Measurements from ENCODE around the gene FAM76A. TPM values are rescaled to one million over a fixed set of nuclear protein-coding genes. Genes with fewer than 3 reads are reported as not detected.
"Not testable (repeated sequence)": the region's sequence is repeated elsewhere in the genome, so short reads cannot be mapped to it uniquely, and the experiment has no call there.

FAM76A gene
- total RNA-seq, 1 experiment from 2014 or later = 9.6 TPM

- DNase-seq (ENCODE audit: low read depth, low spot score) = no peak
- no peak for ATAC-seq
- H2AFZ ChIP-seq (ENCODE audit: low read depth, low read length, poor library complexity, severe bottlenecking) = no peak overlapping the region
- H3K9me3 ChIP-seq (ENCODE audit: control insufficient read depth in 1 of 2, insufficient read depth in 1 of 2, low read depth in 1 of 2, low read length in 2 of 2) = no peaks in the 10 kb centered on the region
- TF ChIP-seq JUND (IDR thresholded peaks at IDR 0.05) (no peak), REST (IDR thresholded peaks at IDR 0.05; ENCODE audit: low read depth) (no peak)
- H3K4me3 ChIP-seq (replicated peaks in 1 of 2; ENCODE audit: low read depth in 1 of 2, low read length in 2 of 2) = no peak overlapping the region
- H3K36me3 ChIP-seq (ENCODE audit: control insufficient read depth in 1 of 2, insufficient read depth in 2 of 2, low read length in 2 of 2) = no peaks in the 10 kb centered on the region
- peaks cover 7 to 14% of the 10 kb centered on the region in 2 experiments; a peak in 3 of 4 replicates for H3K4me1 ChIP-seq (ENCODE audit: control insufficient read depth in 1 of 2, insufficient read depth in 2 of 2, low read length in 2 of 2)
- no peaks in the 10 kb centered on the region for H3K27me3 ChIP-seq (ENCODE audit: insufficient read depth, low read length)
- BruUV-seq (replicated peaks) = no TSS peak
- H3K9me2 ChIP-seq (ENCODE audit: insufficient read depth) = no peaks in the 10 kb centered on the region
- H4K20me1 ChIP-seq (ENCODE audit: insufficient read depth) = no peaks in the 10 kb centered on the region
- no peak overlapping the region for H3K27ac ChIP-seq (ENCODE audit: low read depth, low read length)
- POLR2A ChIA-PET = no interaction called here
- RAD21 ChIA-PET (ENCODE audit: low non-redundant PET in 1 of 2, low total read pairs in 2 of 2, uncharacterized antibody in 2 of 2, unreplicated experiment in 2 of 2) = no interaction called here
- H3K4me2 ChIP-seq (ENCODE audit: low read length) = no peak overlapping the region
- intact Hi-C loops (cut with micrococcal nuclease) = no loop called here
- CTCF ChIA-PET = interaction anchor here (2.1 kb wide), 1 partner anchor 20 kb away, joined by 7 read pairs; no protein-coding TSS in a partner anchor
- no peak overlapping the region for H3K9ac ChIP-seq (ENCODE audit: low read length)
- no peaks in the 10 kb centered on the region for H3K79me2 ChIP-seq (ENCODE audit: insufficient read depth, low read length)
Observed at GRCh38 chr1:27689423-27690173, 36.2 kb upstream of the FAM76A start.

- Histone ChIP-seq H3K4me1 (ENCODE audit: control insufficient read depth in 1 of 2, insufficient read depth in 2 of 2, low read length in 2 of 2) (peaks cover 7 to 14% of the 10 kb centered on the region in 2 experiments; a peak in 3 of 4 replicates), H3K4me3 (replicated peaks in 1 of 2; ENCODE audit: low read depth in 1 of 2, low read length in 2 of 2) (no peak overlapping the region), H2AFZ (ENCODE audit: low read depth, low read length, poor library complexity, severe bottlenecking) (no peak overlapping the region), H3K79me2 (ENCODE audit: insufficient read depth, low read length) (no peaks in the 10 kb centered on the region), H3K27ac (ENCODE audit: low read depth, low read length) (no peak overlapping the region), H3K27me3 (ENCODE audit: insufficient read depth, low read length) (no peaks in the 10 kb centered on the region), H3K4me2 (ENCODE audit: low read length) (no peak overlapping the region), H3K9me3 (ENCODE audit: control insufficient read depth in 1 of 2, insufficient read depth in 1 of 2, low read depth in 1 of 2, low read length in 2 of 2) (no peaks in the 10 kb centered on the region), H3K9me2 (ENCODE audit: insufficient read depth) (no peaks in the 10 kb centered on the region), H4K20me1 (ENCODE audit: insufficient read depth) (no peaks in the 10 kb centered on the region), H3K9ac (ENCODE audit: low read length) (no peak overlapping the region), H3K36me3 (ENCODE audit: control insufficient read depth in 1 of 2, insufficient read depth in 2 of 2, low read length in 2 of 2) (no peaks in the 10 kb centered on the region)
- RAD21 ChIA-PET (ENCODE audit: low non-redundant PET in 1 of 2, low total read pairs in 2 of 2, uncharacterized antibody in 2 of 2, unreplicated experiment in 2 of 2) = no interaction called here
- ATAC-seq = no peak
- POLR2A ChIA-PET = no interaction called here
- CTCF ChIA-PET = no interaction called here
- intact Hi-C loops (cut with micrococcal nuclease) = no loop called here
- TF ChIP-seq EZH2phosphoT487 (IDR thresholded peaks at IDR 0.05; ENCODE audit: borderline replicate concordance) = no peak
- no peak for TF ChIP-seq TCF7L2 (IDR thresholded peaks at IDR 0.05; ENCODE audit: borderline replicate concordance, extremely low read depth, insufficient read depth, insufficient read length)
- TF ChIP-seq EGR1 (IDR thresholded peaks at IDR 0.05; ENCODE audit: low read depth) = no peak
- TF ChIP-seq FOSL1 (IDR thresholded peaks at IDR 0.05; ENCODE audit: low read depth) = no peak
- TF ChIP-seq CEBPB (IDR thresholded peaks at IDR 0.05; ENCODE audit: low read depth) = no peak
- TF ChIP-seq ATF3 (IDR thresholded peaks at IDR 0.05) = no peak
- TF ChIP-seq EZH2 (IDR thresholded peaks at IDR 0.05) = no peak
- DNase-seq (ENCODE audit: low read depth, low spot score) = no peak
- BruUV-seq (replicated peaks) = no TSS peak
Observed at GRCh38 chr1:27690183-27690582, 35.6 kb upstream of the FAM76A start.

GRCh38 chr1:27696835-27697234, 28.9 kb upstream of the FAM76A start:
- H3K27ac ChIP-seq (ENCODE audit: low read depth, low read length); H3K36me3 ChIP-seq (ENCODE audit: control insufficient read depth in 1 of 2, insufficient read depth in 2 of 2, low read length in 2 of 2); H3K4me3 ChIP-seq (replicated peaks in 1 of 2; ENCODE audit: low read depth in 1 of 2, low read length in 2 of 2); DNase-seq (ENCODE audit: low read depth, low spot score); ATAC-seq; RAD21 ChIA-PET (ENCODE audit: low non-redundant PET in 1 of 2, low total read pairs in 2 of 2, uncharacterized antibody in 2 of 2, unreplicated experiment in 2 of 2); H3K27me3 ChIP-seq (ENCODE audit: insufficient read depth, low read length); H3K9me3 ChIP-seq (ENCODE audit: control insufficient read depth in 1 of 2, insufficient read depth in 1 of 2, low read depth in 1 of 2, low read length in 2 of 2); H3K9ac ChIP-seq (ENCODE audit: low read length); H3K79me2 ChIP-seq (ENCODE audit: insufficient read depth, low read length); intact Hi-C loops (cut with micrococcal nuclease); H4K20me1 ChIP-seq (ENCODE audit: insufficient read depth); H3K4me2 ChIP-seq (ENCODE audit: low read length); H3K9me2 ChIP-seq (ENCODE audit: insufficient read depth); H2AFZ ChIP-seq (ENCODE audit: low read depth, low read length, poor library complexity, severe bottlenecking); H3K4me1 ChIP-seq (ENCODE audit: control insufficient read depth in 1 of 2, insufficient read depth in 2 of 2, low read length in 2 of 2); BruUV-seq (replicated peaks): not testable (repeated sequence)
- CTCF ChIA-PET = interaction anchor here (0.8 kb wide), 1 partner anchor 27 kb away, joined by 4 read pairs; no protein-coding TSS in a partner anchor
- POLR2A ChIA-PET = interaction anchor here (1.1 kb wide), 1 partner anchor 25 kb away, joined by 3 read pairs; the partner anchor contains the start of gene IFI6
